Measurements from ENCODE around the gene UTP25.

DNA sequence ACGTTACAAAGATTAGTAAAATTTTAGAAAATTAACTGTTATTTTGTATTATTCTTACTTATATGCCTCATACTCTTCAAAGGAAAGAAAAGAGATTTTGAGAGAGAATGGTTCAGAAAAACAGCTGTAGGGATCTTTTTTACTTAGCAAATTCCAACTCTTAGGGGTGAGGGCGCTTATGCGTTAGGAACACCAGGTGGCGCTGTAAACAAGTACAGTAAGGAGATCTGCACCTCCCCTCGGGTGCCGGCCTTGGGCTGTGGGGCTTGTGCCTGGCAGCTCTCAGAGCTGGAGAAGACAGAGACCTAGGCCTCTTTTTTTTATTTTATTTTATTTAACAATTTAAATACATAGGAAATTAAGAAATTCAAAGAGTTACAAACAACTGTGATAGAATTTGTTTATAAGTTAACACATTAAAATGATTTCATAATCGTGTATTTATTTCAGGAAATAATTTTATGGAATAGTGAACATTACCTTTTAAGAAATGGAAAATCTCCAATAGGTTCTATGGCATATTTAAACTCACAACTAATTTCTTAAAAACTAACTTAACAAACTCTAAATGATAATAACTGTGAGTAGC is 32.6 kb downstream of the UTP25 start:
- TF ChIP-seq, protein P1, sequence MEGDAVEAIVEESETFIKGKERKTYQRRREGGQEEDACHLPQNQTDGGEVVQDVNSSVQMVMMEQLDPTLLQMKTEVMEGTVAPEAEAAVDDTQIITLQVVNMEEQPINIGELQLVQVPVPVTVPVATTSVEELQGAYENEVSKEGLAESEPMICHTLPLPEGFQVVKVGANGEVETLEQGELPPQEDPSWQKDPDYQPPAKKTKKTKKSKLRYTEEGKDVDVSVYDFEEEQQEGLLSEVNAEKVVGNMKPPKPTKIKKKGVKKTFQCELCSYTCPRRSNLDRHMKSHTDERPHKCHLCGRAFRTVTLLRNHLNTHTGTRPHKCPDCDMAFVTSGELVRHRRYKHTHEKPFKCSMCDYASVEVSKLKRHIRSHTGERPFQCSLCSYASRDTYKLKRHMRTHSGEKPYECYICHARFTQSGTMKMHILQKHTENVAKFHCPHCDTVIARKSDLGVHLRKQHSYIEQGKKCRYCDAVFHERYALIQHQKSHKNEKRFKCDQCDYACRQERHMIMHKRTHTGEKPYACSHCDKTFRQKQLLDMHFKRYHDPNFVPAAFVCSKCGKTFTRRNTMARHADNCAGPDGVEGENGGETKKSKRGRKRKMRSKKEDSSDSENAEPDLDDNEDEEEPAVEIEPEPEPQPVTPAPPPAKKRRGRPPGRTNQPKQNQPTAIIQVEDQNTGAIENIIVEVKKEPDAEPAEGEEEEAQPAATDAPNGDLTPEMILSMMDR (IDR thresholded peaks at IDR 0.05) = peak in 5 of 7 experiments; percentile 63 to 87 (median 83)
- TF ChIP-seq POLR2A (IDR thresholded peaks at IDR 0.05) = no peak
- TF ChIP-seq POLR2AphosphoS5 (IDR thresholded peaks at IDR 0.05) = no peak

All from stomach (tissue), 4 donors.